H9 (cell line): ENCODE data around the gene PNPLA6. TPM values are rescaled to one million over a fixed set of nuclear protein-coding genes. Genes with fewer than 3 reads are reported as not detected.

Source experiments
- DNase-seq: peaks from one replicate; pipeline ENCODE4 v3.0.0-alpha.2; 2017
- H2AFZ ChIP-seq: one replicate; pipeline ENCODE4 v1.6.1; 2013; ENCODE audit warnings: mild to moderate bottlenecking, low read length, control low read depth, moderate library complexity
- H2AK5ac ChIP-seq: 2 replicates; pipeline ENCODE4 v1.6.1; 2013; ENCODE audit warnings: low read length, control low read depth, mixed read lengths; ENCODE audit not compliant: insufficient read length
- H2BK120ac ChIP-seq: one replicate; pipeline ENCODE4 v1.6.1; 2013; ENCODE audit warnings: low read depth, mild to moderate bottlenecking, low read length, control low read depth, inconsistent platforms; ENCODE audit not compliant: poor library complexity, severe bottlenecking
- H2BK12ac ChIP-seq: 2 replicates; pipeline ENCODE4 v1.6.1; 2013; ENCODE audit warnings: low read length, control low read depth, mixed read lengths, low read depth; ENCODE audit not compliant: insufficient read length
- H2BK15ac ChIP-seq: 2 replicates; pipeline ENCODE4 v1.6.1; 2013; ENCODE audit warnings: low read depth, low read length, control low read depth
- H2BK20ac ChIP-seq: one replicate; pipeline ENCODE4 v1.6.1; 2013; ENCODE audit warnings: low read depth, mild to moderate bottlenecking, low read length, control low read depth, inconsistent platforms; ENCODE audit not compliant: poor library complexity, severe bottlenecking
- H2BK5ac ChIP-seq: 2 replicates; pipeline ENCODE4 v1.6.1; 2013; ENCODE audit warnings: low read length, control low read depth, mixed read lengths; ENCODE audit not compliant: insufficient read length
- H3K14ac ChIP-seq: 2 replicates; pipeline ENCODE4 v1.6.1; 2013; ENCODE audit warnings: low read length, control low read depth; ENCODE audit not compliant: insufficient read depth
- H3K18ac ChIP-seq: 2 replicates; pipeline ENCODE4 v1.6.1; 2013; ENCODE audit warnings: low read depth, mild to moderate bottlenecking, mixed read lengths, low read length, control low read depth; ENCODE audit not compliant: insufficient read length
- H3K23ac ChIP-seq: 2 replicates; pipeline ENCODE4 v1.6.1; 2013; ENCODE audit warnings: low read length, control low read depth, mixed read lengths, low read depth; ENCODE audit not compliant: insufficient read length
- H3K23me2 ChIP-seq: 2 replicates; pipeline ENCODE4 v1.6.1; 2013; ENCODE audit warnings: low read depth, mild to moderate bottlenecking, mixed read lengths, low read length, control low read depth; ENCODE audit not compliant: insufficient read length, poor library complexity, severe bottlenecking
- H3K27ac ChIP-seq: 2 replicates; pipeline ENCODE4 v1.5.1; 2013; ENCODE audit warnings: low read length, control low read depth, mixed read lengths, low read depth; ENCODE audit not compliant: insufficient read length
- H3K27me3 ChIP-seq: 2 replicates; pipeline ENCODE4 v1.6.1; 2013; ENCODE audit warnings: low read length, control low read depth, inconsistent platforms; ENCODE audit not compliant: insufficient read depth
- H3K4ac ChIP-seq: 2 replicates; pipeline ENCODE4 v1.6.1; 2013; ENCODE audit warnings: low read depth, mild to moderate bottlenecking, control low read depth, inconsistent platforms, low read length, moderate library complexity
- H3K4me1 ChIP-seq: 2 replicates; pipeline ENCODE4 v1.6.1; 2013; ENCODE audit warnings: low read length, control low read depth, inconsistent platforms; ENCODE audit not compliant: insufficient read depth
- H3K4me2 ChIP-seq: 2 replicates; pipeline ENCODE4 v1.6.1; 2013; ENCODE audit warnings: low read length, control low read depth, mixed read lengths; ENCODE audit not compliant: insufficient read length, insufficient read depth
- H3K56ac ChIP-seq: 2 replicates; pipeline ENCODE4 v1.6.1; 2013; ENCODE audit warnings: low read depth, mild to moderate bottlenecking, mixed read lengths, low read length, control low read depth; ENCODE audit not compliant: insufficient read length
- H3K79me1 ChIP-seq: 2 replicates; pipeline ENCODE4 v1.6.1; 2013; ENCODE audit warnings: low read depth, mild to moderate bottlenecking, moderate library complexity, low read length, control low read depth, inconsistent platforms; ENCODE audit not compliant: insufficient read depth, poor library complexity, severe bottlenecking
- H3K79me2 ChIP-seq: 2 replicates; pipeline ENCODE4 v1.6.1; 2013; ENCODE audit warnings: low read length, control low read depth, inconsistent platforms; ENCODE audit not compliant: insufficient read depth
- H3K9ac ChIP-seq: 2 replicates; pipeline ENCODE4 v1.6.1; 2013; ENCODE audit warnings: low read length, control low read depth, mixed read lengths; ENCODE audit not compliant: insufficient read length; ENCODE audit errors: extremely low read depth
- H3K9me3 ChIP-seq: one replicate; pipeline ENCODE4 v1.6.1; 2013; ENCODE audit warnings: low read depth, low read length, inconsistent platforms; ENCODE audit not compliant: control insufficient read depth
- H3T11ph ChIP-seq: one replicate; pipeline ENCODE4 v1.6.1; 2013; ENCODE audit warnings: mild to moderate bottlenecking, low read length, control low read depth, inconsistent platforms
- H4K20me1 ChIP-seq: one replicate; pipeline ENCODE4 v1.6.1; 2013; ENCODE audit not compliant: control insufficient read depth, insufficient read length, insufficient read depth
- H4K5ac ChIP-seq: 2 replicates; pipeline ENCODE4 v1.6.1; 2013; ENCODE audit warnings: low read depth, mild to moderate bottlenecking, mixed read lengths, low read length, control low read depth; ENCODE audit not compliant: insufficient read length
- H4K8ac ChIP-seq: replicated peaks from 2 replicates; pipeline ENCODE4 v1.6.1; 2013; ENCODE audit warnings: low read length, control low read depth, mixed read lengths, low read depth; ENCODE audit not compliant: insufficient read length
- H4K91ac ChIP-seq: 2 replicates; pipeline ENCODE4 v1.6.1; 2013; ENCODE audit warnings: low read depth, mild to moderate bottlenecking, moderate library complexity, mixed read lengths, low read length, control low read depth; ENCODE audit not compliant: insufficient read length
- H3K27ac Mint-ChIP-seq, 3 experiments: 2 replicates in 2 of 3; 3 replicates in 1 of 3; pipeline ENCODE4 v1.8.0; 2020 to 2021; ENCODE audit warnings: mixed read lengths in 3 of 3, mild to moderate bottlenecking in 1 of 3, moderate library complexity in 1 of 3
- H3K27me3 Mint-ChIP-seq: 2 replicates; pipeline ENCODE4 v1.8.0; 2021; ENCODE audit warnings: low read depth, mild to moderate bottlenecking, moderate library complexity, mixed read lengths
- H3K36me3 Mint-ChIP-seq, 3 experiments: 2 replicates in 2 of 3; 3 replicates in 1 of 3; pipeline ENCODE4 v1.8.0; 2020 to 2021; ENCODE audit warnings: low read depth in 3 of 3, mixed read lengths in 3 of 3; ENCODE audit not compliant: insufficient read depth in 1 of 3
- H3K4me1 Mint-ChIP-seq, 2 experiments: 2 replicates each; pipeline ENCODE4 v1.8.0; 2020; ENCODE audit warnings: mixed read lengths in 2 of 2
- H3K4me3 Mint-ChIP-seq, 2 experiments: 2 replicates in 1 of 2; 3 replicates in 1 of 2; pipeline ENCODE4 v1.8.0; 2020 to 2021; ENCODE audit warnings: mild to moderate bottlenecking in 2 of 2, mixed read lengths in 2 of 2, moderate library complexity in 1 of 2
- H3K9me3 Mint-ChIP-seq, 2 experiments: 2 replicates in 1 of 2; 3 replicates in 1 of 2; pipeline ENCODE4 v1.8.0; 2020; ENCODE audit warnings: mild to moderate bottlenecking in 2 of 2, mixed read lengths in 2 of 2, moderate library complexity in 1 of 2
- WGBS: extraction: QIAGEN DNeasy Blood & Tissue Kit; methylation state at CpG from one replicate; pipeline ENCODE4 v1.1.7; 2013; ENCODE audit warnings: missing lambda C conversion rate, low lambda C conversion rate, mixed read lengths; ENCODE audit not compliant: insufficient read length; ENCODE audit errors: extremely low coverage; 5-methylcytosine and 5-hydroxymethylcytosine counted together
- total RNA-seq: library from RNA; stranded (reverse); gene quantifications from 2 replicates; pipeline ENCODE4 v1.2.1, GENCODE V29; 2021
- TF ChIP-seq, protein P1 (sequence below): fragments of 200-600 bp; sonication (generic); conservative IDR thresholded peaks from 3 replicates; pipeline ENCODE4 v1.8.0; 2021; ENCODE audit warnings: antibody characterized with exemption, mild to moderate bottlenecking

PNPLA6 gene
- total RNA-seq, 1 experiment from 2014 or later = 130 TPM

DNA sequence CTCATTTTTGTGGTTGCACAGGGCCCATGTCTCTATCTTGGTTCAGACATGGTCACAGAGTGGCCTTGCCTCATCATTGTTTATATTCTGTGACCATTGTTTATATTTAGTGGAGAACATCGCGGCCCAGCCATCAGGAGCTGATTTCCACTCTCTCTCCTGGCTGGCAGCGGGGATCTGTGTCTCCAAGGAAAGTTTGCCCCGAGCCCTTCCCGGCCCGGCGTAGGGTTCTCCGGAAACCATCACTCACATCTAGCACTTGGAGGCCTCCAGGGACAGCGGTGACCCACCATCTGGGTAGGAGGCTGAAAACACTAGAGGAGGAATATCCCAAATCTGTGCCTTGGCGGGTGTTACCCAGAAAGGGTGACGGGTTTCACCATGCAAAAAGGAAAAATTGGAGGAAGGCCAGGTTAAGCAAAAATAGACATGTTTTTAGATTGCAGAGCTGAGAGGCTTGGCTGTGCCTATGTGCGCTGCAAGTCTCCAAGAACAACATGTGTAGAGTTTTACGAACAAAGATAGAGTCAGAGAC is 20.3 kb upstream of the PNPLA6 start:
- TF ChIP-seq, protein P1, sequence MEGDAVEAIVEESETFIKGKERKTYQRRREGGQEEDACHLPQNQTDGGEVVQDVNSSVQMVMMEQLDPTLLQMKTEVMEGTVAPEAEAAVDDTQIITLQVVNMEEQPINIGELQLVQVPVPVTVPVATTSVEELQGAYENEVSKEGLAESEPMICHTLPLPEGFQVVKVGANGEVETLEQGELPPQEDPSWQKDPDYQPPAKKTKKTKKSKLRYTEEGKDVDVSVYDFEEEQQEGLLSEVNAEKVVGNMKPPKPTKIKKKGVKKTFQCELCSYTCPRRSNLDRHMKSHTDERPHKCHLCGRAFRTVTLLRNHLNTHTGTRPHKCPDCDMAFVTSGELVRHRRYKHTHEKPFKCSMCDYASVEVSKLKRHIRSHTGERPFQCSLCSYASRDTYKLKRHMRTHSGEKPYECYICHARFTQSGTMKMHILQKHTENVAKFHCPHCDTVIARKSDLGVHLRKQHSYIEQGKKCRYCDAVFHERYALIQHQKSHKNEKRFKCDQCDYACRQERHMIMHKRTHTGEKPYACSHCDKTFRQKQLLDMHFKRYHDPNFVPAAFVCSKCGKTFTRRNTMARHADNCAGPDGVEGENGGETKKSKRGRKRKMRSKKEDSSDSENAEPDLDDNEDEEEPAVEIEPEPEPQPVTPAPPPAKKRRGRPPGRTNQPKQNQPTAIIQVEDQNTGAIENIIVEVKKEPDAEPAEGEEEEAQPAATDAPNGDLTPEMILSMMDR = no peak
- Histone ChIP-seq H3K14ac (no peak overlapping the region; the same call in 1 of the 2 replicates), H3K9me3 (no peaks in the 10 kb centered on the region), H4K5ac (no peak overlapping the region), H4K8ac (no peak overlapping the region), H4K91ac (no peak overlapping the region), H3K27me3 (no peaks in the 10 kb centered on the region), H3K4me1 (0 out of 2 replicates have a peak, but pooled peaks cover 4% of the 10 kb centered on the region), H3K56ac (no peak overlapping the region), H4K20me1 (no peaks in the 10 kb centered on the region), H3K27ac (no peak overlapping the region), H2BK20ac (no peak overlapping the region), H2BK15ac (no peak overlapping the region), H2BK120ac (no peak overlapping the region), H2AK5ac (no peak overlapping the region), H3K79me1 (no peaks in the 10 kb centered on the region), H3K18ac (no peak overlapping the region), H3K79me2 (0 out of 2 replicates have a peak, but pooled peaks cover 2% of the 10 kb centered on the region), H3K9ac (peak overlapping the region; percentile 51), H3T11ph (no peak overlapping the region), H3K4ac (no peak overlapping the region), H2BK12ac (no peak overlapping the region), H2AFZ (no peak overlapping the region), H3K4me2 (peak overlapping the region; percentile 13), H3K23me2 (peaks cover 8% of the 10 kb centered on the region), H3K23ac (no peak overlapping the region), H2BK5ac (no peak overlapping the region)
- Mint-ChIP-seq H3K4me3 (peak overlapping the region; percentile 54 to 82), H3K27me3 (peaks cover 5% of the 10 kb centered on the region), H3K4me1 (peaks cover 11 to 24% of the 10 kb centered on the region in 2 experiments), H3K36me3 (peaks cover 3 to 13% (median 12%) of the 10 kb centered on the region in 3 experiments; a peak in 5 of 7 replicates), H3K27ac (peak overlapping the region; percentile 6 to 97 (median 96)), H3K9me3 (no peaks in the 10 kb centered on the region; a peak in 1 of 5 replicates)
- no CpG with 5 or more reads among the region's 13 CpGs for WGBS
- DNase-seq = no peak
